ENCODE measurements around the gene TFPI. TPM values are rescaled to one million over a fixed set of nuclear protein-coding genes. Genes with fewer than 3 reads are reported as not detected.

TFPI gene
- total RNA-seq, 5 donors from 2014 or later (not counting 1 experiment from before 2014, with no cell fraction given): 0.47 to 1.5 (median 1.0) TPM

DNA sequence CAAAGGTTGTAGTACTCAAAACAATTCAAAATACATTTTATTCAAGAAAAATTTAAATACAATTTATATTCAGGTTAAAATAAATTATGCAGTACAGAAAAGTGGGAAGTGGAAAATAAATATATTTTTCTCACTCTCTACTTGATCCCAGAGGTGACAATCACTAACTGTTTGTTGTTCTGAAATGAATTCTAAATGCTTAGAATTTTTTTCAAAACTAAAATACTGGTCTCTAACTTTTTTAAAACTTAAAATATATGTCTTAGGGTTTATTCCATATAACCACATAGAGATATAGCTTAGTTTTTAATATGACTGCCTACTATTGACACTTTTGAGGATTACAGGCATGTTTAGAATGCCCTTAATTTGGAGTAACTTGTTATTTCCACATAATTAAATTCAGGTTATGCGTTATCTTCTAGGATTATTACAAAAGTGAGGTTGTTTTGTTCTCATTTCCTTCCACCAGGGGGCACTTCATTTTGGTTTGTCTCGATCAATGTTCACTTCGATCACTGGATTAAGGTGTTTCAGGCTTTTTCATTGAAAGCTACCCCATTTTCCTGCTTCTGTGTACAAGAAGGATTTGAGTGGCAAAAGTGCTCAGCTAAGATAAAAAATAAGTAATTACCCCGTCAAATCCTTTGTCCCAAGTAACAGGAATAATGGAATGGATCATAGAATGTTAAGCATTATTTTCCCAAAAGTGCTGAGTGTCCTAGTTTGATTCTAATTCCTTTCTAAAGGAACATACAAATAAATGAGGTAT lies 27.1 kb upstream of the TFPI start:
- DNase-seq (peak in 2 of 35 experiments; percentile 6 to 42), ATAC-seq (replicated peaks in 1 of 4) (no peak)
- Mint-ChIP-seq H3K27me3 (peaks cover 0 to 2% of the 10 kb centered on the region in 2 donors), H3K4me1 (peaks cover 5 to 8% (median 5%) of the 10 kb centered on the region in 3 donors), H3K36me3 (no peaks in the 10 kb centered on the region), H3K9me3 (peaks cover 0 to 2% (median 0%) of the 10 kb centered on the region in 3 donors), H3K27ac (no peak overlapping the region), H3K4me3 (no peak overlapping the region)
- no peaks in the 10 kb centered on the region for H3K27me3 ChIP-seq (replicated peaks in 1 of 2; ENCODE audit: control insufficient read depth in 2 of 2, extremely low read depth in 1 of 2, insufficient read depth in 2 of 2, low read length in 1 of 2)
- no peaks in the 10 kb centered on the region for H3K9me3 ChIP-seq
- WGBS (ENCODE audit: insufficient coverage): no CpG with 5 or more reads among the region's 4 CpGs
- H3K4me3 ChIP-seq (ENCODE audit: control insufficient read depth in 1 of 2, extremely low read depth in 1 of 2, low read length in 1 of 2): no peak overlapping the region
- H3K4me1 ChIP-seq (ENCODE audit: control insufficient read depth in 1 of 2, extremely low read depth in 1 of 2, insufficient read depth in 2 of 2, low read length in 2 of 2): peaks cover 0 to 4% of the 10 kb centered on the region in 2 experiments
- POLR2A ChIA-PET: no interaction called here
- CTCF ChIA-PET: interaction anchor here in 1 of 2 donors (0.6 to 1.3 kb wide), 4 partner anchors 11 to 82 kb away, joined by 3 to 5 read pairs (median 3); no protein-coding TSS in a partner anchor
- no peak overlapping the region for H3K27ac ChIP-seq (ENCODE audit: low read length)
- H3K36me3 ChIP-seq (ENCODE audit: control insufficient read depth in 2 of 2, extremely low read depth in 1 of 2, insufficient read depth in 1 of 2, low read length in 1 of 2): no peaks in the 10 kb centered on the region

DNA sequence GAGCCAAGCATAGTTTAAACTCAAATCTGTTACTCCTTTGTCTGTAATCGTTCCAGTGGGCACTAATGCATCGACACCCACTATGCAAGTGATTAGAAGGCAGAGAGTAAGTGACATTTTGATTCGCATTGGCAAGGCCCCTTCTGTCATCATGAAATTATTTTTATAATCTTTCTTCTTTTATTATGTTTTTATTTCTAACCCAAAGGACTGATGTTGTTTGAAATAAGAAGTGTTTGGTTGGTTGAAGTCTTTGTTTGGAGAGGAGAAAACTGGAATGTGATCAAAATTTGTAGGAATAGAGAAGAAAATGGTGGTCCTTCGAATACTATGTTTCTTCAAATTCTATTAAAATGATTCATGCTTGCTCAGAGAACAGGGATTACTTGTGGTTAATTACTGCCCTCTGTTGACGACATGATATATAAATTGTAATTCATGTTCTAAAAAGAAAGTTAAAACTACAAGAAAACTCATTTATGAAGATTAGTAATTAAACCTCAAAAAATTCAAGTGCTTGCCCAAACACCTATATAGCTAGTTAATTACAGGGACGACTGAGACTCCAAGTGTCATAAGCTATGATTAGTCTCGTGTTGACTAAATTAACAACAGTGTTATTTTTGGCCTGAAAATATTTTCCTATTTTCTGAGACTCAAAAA lies 26.4 kb upstream of the TFPI start:
- no peak overlapping the region for H3K27ac Mint-ChIP-seq
- H3K36me3 ChIP-seq (ENCODE audit: control insufficient read depth in 2 of 2, extremely low read depth in 1 of 2, insufficient read depth in 1 of 2, low read length in 1 of 2): no peaks in the 10 kb centered on the region
- H3K4me3 Mint-ChIP-seq: no peak overlapping the region
- no peaks in the 10 kb centered on the region for H3K36me3 Mint-ChIP-seq
- no peaks in the 10 kb centered on the region for H3K9me3 Mint-ChIP-seq
- ChIA-PET CTCF (interaction anchor here in 1 of 2 donors (0.9 to 1.3 kb wide), 2 partner anchors 11 to 81 kb away, joined by 5 read pairs; no protein-coding TSS in a partner anchor), POLR2A (no interaction called here)
- peaks cover 3 to 5% (median 3%) of the 10 kb centered on the region in 3 donors for H3K4me1 Mint-ChIP-seq
- DNase-seq (peak in 1 of 35 experiments; percentile 13), ATAC-seq (replicated peaks in 1 of 4) (no peak)
- no CpG with 5 or more reads among the region's 7 CpGs for WGBS (ENCODE audit: insufficient coverage)
- H3K27me3 Mint-ChIP-seq: peaks cover 0 to 2% of the 10 kb centered on the region in 2 donors
- no peaks in the 10 kb centered on the region for H3K27me3 ChIP-seq (replicated peaks in 1 of 2; ENCODE audit: control insufficient read depth in 2 of 2, extremely low read depth in 1 of 2, insufficient read depth in 2 of 2, low read length in 1 of 2)
- H3K4me3 ChIP-seq (ENCODE audit: control insufficient read depth in 1 of 2, extremely low read depth in 1 of 2, low read length in 1 of 2): no peak overlapping the region
- H3K4me1 ChIP-seq (ENCODE audit: control insufficient read depth in 1 of 2, extremely low read depth in 1 of 2, insufficient read depth in 2 of 2, low read length in 2 of 2): peaks cover 0 to 4% of the 10 kb centered on the region in 2 experiments
- H3K27ac ChIP-seq (ENCODE audit: low read length): no peak overlapping the region
- H3K9me3 ChIP-seq: no peaks in the 10 kb centered on the region

DNA sequence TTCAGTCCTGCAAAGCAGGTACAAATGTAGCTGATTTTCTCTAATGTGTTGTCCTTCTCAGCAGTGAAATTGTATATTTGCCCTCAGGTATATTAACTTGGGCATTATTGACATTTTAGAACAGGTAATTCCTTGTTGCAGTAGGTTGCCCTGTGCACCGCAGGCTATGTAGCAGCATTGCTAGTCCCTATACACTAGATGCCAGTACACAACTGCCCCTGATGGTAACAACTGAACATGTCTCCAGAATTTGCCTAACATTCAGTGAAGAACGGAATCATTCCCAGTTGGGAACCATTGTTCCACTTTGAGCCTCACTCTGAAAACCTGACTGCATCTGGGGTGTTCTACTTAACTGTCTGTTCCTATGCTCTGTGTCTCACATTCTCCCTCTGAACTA lies 23.1 kb upstream of the TFPI start:
- H3K27me3 Mint-ChIP-seq: no peaks in the 10 kb centered on the region
- H3K27ac Mint-ChIP-seq: no peak overlapping the region
- Histone ChIP-seq H3K27me3 (replicated peaks in 1 of 2; ENCODE audit: control insufficient read depth in 2 of 2, extremely low read depth in 1 of 2, insufficient read depth in 2 of 2, low read length in 1 of 2) (no peaks in the 10 kb centered on the region), H3K36me3 (ENCODE audit: control insufficient read depth in 2 of 2, extremely low read depth in 1 of 2, insufficient read depth in 1 of 2, low read length in 1 of 2) (no peaks in the 10 kb centered on the region), H3K4me1 (ENCODE audit: control insufficient read depth in 1 of 2, extremely low read depth in 1 of 2, insufficient read depth in 2 of 2, low read length in 2 of 2) (peaks cover 0 to 4% of the 10 kb centered on the region in 2 experiments), H3K9me3 (no peaks in the 10 kb centered on the region), H3K27ac (ENCODE audit: low read length) (no peak overlapping the region), H3K4me3 (ENCODE audit: control insufficient read depth in 1 of 2, extremely low read depth in 1 of 2, low read length in 1 of 2) (no peak overlapping the region)
- H3K9me3 Mint-ChIP-seq: peaks cover 0 to 2% (median 0%) of the 10 kb centered on the region in 3 donors
- WGBS (ENCODE audit: insufficient coverage): 94% methylated on average over 2 of the region's 2 CpGs
- H3K4me3 Mint-ChIP-seq: no peak overlapping the region
- DNase-seq (no peak), ATAC-seq (replicated peaks in 1 of 4) (no peak)
- POLR2A ChIA-PET: interaction anchor here in 1 of 2 donors (1.0 kb wide), 1 partner anchor 261 kb away, joined by 3 read pairs; no protein-coding TSS in a partner anchor
- peaks cover 3 to 5% (median 3%) of the 10 kb centered on the region in 3 donors for H3K4me1 Mint-ChIP-seq
- no peaks in the 10 kb centered on the region for H3K36me3 Mint-ChIP-seq
- CTCF ChIA-PET: interaction anchor here in 1 of 2 donors (1.0 kb wide), 1 partner anchor 34 kb away, joined by 3 read pairs; no protein-coding TSS in a partner anchor

DNA sequence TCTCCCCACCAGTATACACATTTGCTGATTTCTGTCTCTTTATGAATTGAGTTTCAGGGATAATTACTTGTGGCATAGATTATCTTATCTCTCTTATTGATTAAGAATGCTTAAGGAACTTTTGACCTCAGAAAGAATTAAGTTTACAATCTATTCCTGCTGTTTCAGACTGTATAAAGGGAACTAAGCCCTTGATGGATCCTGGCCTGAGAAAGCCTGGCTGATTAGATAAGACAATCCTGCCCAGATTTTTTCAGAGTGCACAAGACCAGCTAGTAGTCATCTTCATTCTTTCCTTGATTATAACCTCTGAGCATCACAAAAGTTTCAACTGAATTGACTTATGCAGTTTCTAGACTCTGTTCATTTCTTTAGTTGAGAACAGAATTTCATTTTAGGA lies 22.7 kb upstream of the TFPI start:
- Mint-ChIP-seq H3K4me1 (peaks cover 3 to 5% (median 3%) of the 10 kb centered on the region in 3 donors), H3K36me3 (no peaks in the 10 kb centered on the region), H3K27ac (no peak overlapping the region), H3K4me3 (no peak overlapping the region), H3K27me3 (no peaks in the 10 kb centered on the region), H3K9me3 (peaks cover 0 to 3% (median 0%) of the 10 kb centered on the region in 3 donors)
- no peak overlapping the region for H3K27ac ChIP-seq (ENCODE audit: low read length)
- no peak overlapping the region for H3K4me3 ChIP-seq (ENCODE audit: control insufficient read depth in 1 of 2, extremely low read depth in 1 of 2, low read length in 1 of 2)
- DNase-seq (no peak), ATAC-seq (replicated peaks in 1 of 4) (no peak)
- POLR2A ChIA-PET: interaction anchor here in 1 of 2 donors (1.0 kb wide), 1 partner anchor 262 kb away, joined by 3 read pairs; no protein-coding TSS in a partner anchor
- CTCF ChIA-PET: no interaction called here
- no peaks in the 10 kb centered on the region for H3K27me3 ChIP-seq (replicated peaks in 1 of 2; ENCODE audit: control insufficient read depth in 2 of 2, extremely low read depth in 1 of 2, insufficient read depth in 2 of 2, low read length in 1 of 2)
- H3K4me1 ChIP-seq (ENCODE audit: control insufficient read depth in 1 of 2, extremely low read depth in 1 of 2, insufficient read depth in 2 of 2, low read length in 2 of 2): peaks cover 0 to 4% of the 10 kb centered on the region in 2 experiments
- H3K9me3 ChIP-seq: no peaks in the 10 kb centered on the region
- no peaks in the 10 kb centered on the region for H3K36me3 ChIP-seq (ENCODE audit: control insufficient read depth in 2 of 2, extremely low read depth in 1 of 2, insufficient read depth in 1 of 2, low read length in 1 of 2)

DNA sequence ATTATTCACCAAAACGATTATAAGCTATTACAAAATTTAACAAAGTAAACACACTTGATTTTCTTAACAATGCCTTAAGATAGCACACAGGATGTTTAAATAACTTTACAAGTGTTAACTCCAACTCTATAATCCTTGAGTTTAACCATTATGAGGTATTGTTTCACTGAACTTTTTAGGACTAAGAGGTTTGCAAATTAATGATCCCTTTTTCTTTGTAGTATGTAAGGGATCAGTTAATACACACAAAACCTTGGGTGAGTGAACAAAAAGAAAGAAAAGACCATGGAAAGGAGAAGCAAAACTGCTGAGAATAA lies 21.5 kb upstream of the TFPI start:
- no CpG with 5 or more reads among the region's 1 CpG for WGBS (ENCODE audit: insufficient coverage)
- POLR2A ChIA-PET: no interaction called here
- peaks cover 0 to 3% (median 0%) of the 10 kb centered on the region in 3 donors for H3K9me3 Mint-ChIP-seq
- no peaks in the 10 kb centered on the region for H3K4me1 Mint-ChIP-seq
- no peak for ATAC-seq (replicated peaks in 1 of 4)
- no peak for DNase-seq
- no peaks in the 10 kb centered on the region for H3K36me3 Mint-ChIP-seq
- H3K9me3 ChIP-seq: no peaks in the 10 kb centered on the region
- peaks cover 0 to 1% of the 10 kb centered on the region in 2 experiments for H3K4me1 ChIP-seq (ENCODE audit: control insufficient read depth in 1 of 2, extremely low read depth in 1 of 2, insufficient read depth in 2 of 2, low read length in 2 of 2)
- H3K27ac ChIP-seq (ENCODE audit: low read length): no peak overlapping the region
- H3K4me3 Mint-ChIP-seq: no peak overlapping the region
- no peak overlapping the region for H3K4me3 ChIP-seq (ENCODE audit: control insufficient read depth in 1 of 2, extremely low read depth in 1 of 2, low read length in 1 of 2)
- H3K27me3 ChIP-seq (replicated peaks in 1 of 2; ENCODE audit: control insufficient read depth in 2 of 2, extremely low read depth in 1 of 2, insufficient read depth in 2 of 2, low read length in 1 of 2): no peaks in the 10 kb centered on the region
- H3K27ac Mint-ChIP-seq: no peak overlapping the region
- H3K36me3 ChIP-seq (ENCODE audit: control insufficient read depth in 2 of 2, extremely low read depth in 1 of 2, insufficient read depth in 1 of 2, low read length in 1 of 2): no peaks in the 10 kb centered on the region
- CTCF ChIA-PET: no interaction called here
- no peaks in the 10 kb centered on the region for H3K27me3 Mint-ChIP-seq

DNA sequence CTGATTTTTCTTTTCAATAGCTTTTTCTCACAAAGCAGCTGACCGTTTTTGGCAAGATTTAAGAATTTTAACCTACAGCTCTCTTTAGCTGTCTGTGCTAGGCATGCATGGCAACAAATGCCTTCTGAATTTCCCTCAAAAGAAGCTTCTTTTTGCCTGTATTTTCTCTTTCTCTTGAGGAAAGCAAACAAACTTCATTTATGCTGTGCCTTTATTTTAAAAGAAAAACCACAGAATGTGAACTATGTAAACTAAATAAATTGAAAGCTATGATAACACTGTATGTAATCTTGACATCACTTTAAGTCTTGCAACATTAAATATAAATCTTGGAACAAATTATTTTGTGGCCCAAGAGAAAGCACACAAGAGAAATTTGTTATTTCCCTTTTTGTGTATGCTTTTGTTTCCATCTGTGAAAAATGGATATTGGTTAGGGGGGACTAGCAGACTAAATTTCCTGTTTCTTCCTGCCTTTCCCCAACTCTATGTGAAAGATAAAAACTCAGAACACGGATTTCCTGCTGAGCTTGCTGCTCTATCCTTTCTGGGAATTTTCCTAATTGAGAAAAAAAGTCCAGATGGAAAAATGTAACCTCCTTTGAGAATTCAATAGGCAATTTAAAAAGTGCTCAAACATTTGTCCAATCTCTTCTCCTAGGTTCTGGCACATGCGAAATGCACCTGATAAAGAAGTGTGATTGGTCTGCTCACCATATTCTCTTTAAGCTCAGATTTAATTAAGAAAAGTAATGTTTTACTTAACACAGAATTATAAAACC lies 20.9 kb upstream of the TFPI start:
- Mint-ChIP-seq H3K36me3 (no peaks in the 10 kb centered on the region), H3K4me1 (no peaks in the 10 kb centered on the region), H3K9me3 (peaks cover 0 to 3% (median 0%) of the 10 kb centered on the region in 3 donors), H3K27ac (no peak overlapping the region), H3K4me3 (no peak overlapping the region), H3K27me3 (no peaks in the 10 kb centered on the region)
- DNase-seq (no peak), ATAC-seq (replicated peaks in 1 of 4) (no peak)
- Histone ChIP-seq H3K4me1 (ENCODE audit: control insufficient read depth in 1 of 2, extremely low read depth in 1 of 2, insufficient read depth in 2 of 2, low read length in 2 of 2) (no peaks in the 10 kb centered on the region), H3K9me3 (no peaks in the 10 kb centered on the region), H3K36me3 (ENCODE audit: control insufficient read depth in 2 of 2, extremely low read depth in 1 of 2, insufficient read depth in 1 of 2, low read length in 1 of 2) (no peaks in the 10 kb centered on the region), H3K27me3 (replicated peaks in 1 of 2; ENCODE audit: control insufficient read depth in 2 of 2, extremely low read depth in 1 of 2, insufficient read depth in 2 of 2, low read length in 1 of 2) (no peaks in the 10 kb centered on the region), H3K27ac (ENCODE audit: low read length) (no peak overlapping the region), H3K4me3 (ENCODE audit: control insufficient read depth in 1 of 2, extremely low read depth in 1 of 2, low read length in 1 of 2) (no peak overlapping the region)
- ChIA-PET POLR2A (no interaction called here), CTCF (no interaction called here)
- WGBS (ENCODE audit: insufficient coverage): no CpG with 5 or more reads among the region's 3 CpGs

Measured in T-cell (primary cell).